Urinary bladder (tissue), 4 donors: ENCODE results near the gene OVOL1. TPM values are rescaled to one million over a fixed set of nuclear protein-coding genes. Genes with fewer than 3 reads are reported as not detected.
A peak's percentile ranks its signal among the peaks of the same experiment; 100 is the strongest.

Experiments used
- DNase-seq: peaks from one replicate; pipeline ENCODE4 v3.0.0-alpha.2; 2015; ENCODE audit errors: extremely low spot score
- H3K27ac ChIP-seq: one replicate; pipeline ENCODE4 v1.5.1; 2013; ENCODE audit warnings: low read depth, mild to moderate bottlenecking, moderate library complexity
- H3K36me3 ChIP-seq: one replicate; pipeline ENCODE4 v1.6.1; 2013; ENCODE audit warnings: mild to moderate bottlenecking, moderate library complexity; ENCODE audit not compliant: insufficient read depth
- H3K4me1 ChIP-seq: one replicate; pipeline ENCODE4 v1.6.1; 2013; ENCODE audit warnings: mild to moderate bottlenecking, moderate library complexity; ENCODE audit not compliant: insufficient read depth
- H3K4me3 ChIP-seq: one replicate; pipeline ENCODE4 v1.5.1; 2013; ENCODE audit warnings: low read depth, low read length
- WGBS: extraction: QIAGEN DNeasy Blood & Tissue Kit; methylation state at CpG from one replicate; pipeline ENCODE4 v1.1.7; 2013; 5-methylcytosine and 5-hydroxymethylcytosine counted together
- polyA plus RNA-seq: library from polyadenylated mRNA; stranded (reverse); fragments of 200-250 nt; gene quantifications from one replicate; pipeline ENCODE4 v1.2.3, GENCODE V29; 2013
- total RNA-seq: library from RNA; depleted of rRNA; stranded (reverse); fragments of >200 nt; gene quantifications from one replicate; pipeline ENCODE4 v1.2.3, GENCODE V29; 2014
- donor health status: healthy with polysubstance abuse.
- donor health status: healthy.

Gene OVOL1
- total and polyA plus RNA-seq, 2 donors = 4.7 to 5.1 TPM

GRCh38 chr11:65803797-65804492 is 17.1 kb downstream of the OVOL1 start:
- DNase-seq = no peak
- H3K4me1 ChIP-seq = no peaks in the 10 kb centered on the region
- 55% methylated on average over 21 of the region's 21 CpGs for WGBS

GRCh38 chr11:65806979-65807378 is 20.1 kb downstream of the OVOL1 start:
- no peaks in the 10 kb centered on the region for H3K36me3 ChIP-seq
- H3K4me3 ChIP-seq = no peak overlapping the region
- WGBS = 68% methylated on average over 6 of the region's 6 CpGs
- H3K4me1 ChIP-seq = no peaks in the 10 kb centered on the region
- DNase-seq = no peak
- H3K27ac ChIP-seq = no peak overlapping the region

More at GRCh38 chr11:65803797-65804492, 17.1 kb downstream of the OVOL1 start:
- Histone ChIP-seq H3K4me3 (no peak overlapping the region), H3K27ac (no peak overlapping the region), H3K36me3 (no peaks in the 10 kb centered on the region)

- Histone ChIP-seq H3K4me3 (no peak overlapping the region), H3K4me1 (no peaks in the 10 kb centered on the region), H3K36me3 (no peaks in the 10 kb centered on the region), H3K27ac (no peak overlapping the region)
- DNase-seq = no peak
- 72% methylated on average over 20 of the region's 20 CpGs for WGBS
Observed at GRCh38 chr11:65808744-65809341, 22.0 kb downstream of the OVOL1 start.

GRCh38 chr11:65809496-65809895 is 22.6 kb downstream of the OVOL1 start:
- no peak overlapping the region for H3K27ac ChIP-seq
- no peaks in the 10 kb centered on the region for H3K36me3 ChIP-seq
- no peak for DNase-seq
- 80% methylated on average over 9 of the region's 9 CpGs for WGBS
- H3K4me1 ChIP-seq = no peaks in the 10 kb centered on the region
- no peak overlapping the region for H3K4me3 ChIP-seq

GRCh38 chr11:65810046-65810868 is 23.4 kb downstream of the OVOL1 start:
- DNase-seq = no peak
- Histone ChIP-seq H3K36me3 (no peaks in the 10 kb centered on the region), H3K4me1 (no peaks in the 10 kb centered on the region), H3K27ac (no peak overlapping the region), H3K4me3 (no peak overlapping the region)
- WGBS = 85% methylated on average over 23 of the region's 23 CpGs

GRCh38 chr11:65811764-65812475 is 25.1 kb downstream of the OVOL1 start:
- Histone ChIP-seq H3K36me3 (no peaks in the 10 kb centered on the region), H3K4me3 (no peak overlapping the region), H3K27ac (no peak overlapping the region), H3K4me1 (no peaks in the 10 kb centered on the region)
- 51% methylated on average over 19 of the region's 19 CpGs for WGBS
- no peak for DNase-seq

GRCh38 chr11:65814131-65814985 is 27.5 kb downstream of the OVOL1 start:
- WGBS = 66% methylated on average over 18 of the region's 18 CpGs
- no peak for DNase-seq
- no peak overlapping the region for H3K27ac ChIP-seq

GRCh38 chr11:65814986-65815565 is 28.2 kb downstream of the OVOL1 start:
- no peak for DNase-seq
- H3K36me3 ChIP-seq = no peaks in the 10 kb centered on the region
- no peak overlapping the region for H3K4me3 ChIP-seq
- WGBS = 85% methylated on average over 16 of the region's 16 CpGs
- peaks cover 1% of the 10 kb centered on the region for H3K4me1 ChIP-seq
- H3K27ac ChIP-seq = no peak overlapping the region

More at GRCh38 chr11:65814131-65814985, 27.5 kb downstream of the OVOL1 start:
- Histone ChIP-seq H3K4me3 (no peak overlapping the region), H3K4me1 (peaks cover 1% of the 10 kb centered on the region), H3K36me3 (no peaks in the 10 kb centered on the region)

- Histone ChIP-seq H3K36me3 (no peaks in the 10 kb centered on the region), H3K27ac (no peak overlapping the region), H3K4me3 (no peak overlapping the region), H3K4me1 (peaks cover 1% of the 10 kb centered on the region)
- no peak for DNase-seq
- 95% methylated on average over 3 of the region's 3 CpGs for WGBS
Observed at GRCh38 chr11:65816696-65817095, 29.8 kb downstream of the OVOL1 start.

- no peak overlapping the region for H3K27ac ChIP-seq
- peak overlapping the region; percentile 66 for H3K4me3 ChIP-seq
- peaks cover 1% of the 10 kb centered on the region for H3K4me1 ChIP-seq
- no peak for DNase-seq
- 64% methylated on average over 5 of the region's 5 CpGs for WGBS
- no peaks in the 10 kb centered on the region for H3K36me3 ChIP-seq
Observed at GRCh38 chr11:65817312-65817834, 30.5 kb downstream of the OVOL1 start.

GRCh38 chr11:65817835-65818680 is 31.2 kb downstream of the OVOL1 start:
- 6% methylated on average over 74 of the region's 74 CpGs for WGBS
- Histone ChIP-seq H3K4me1 (peaks cover 1% of the 10 kb centered on the region), H3K27ac (peak overlapping the region; percentile 78), H3K4me3 (peak overlapping the region; percentile 66), H3K36me3 (no peaks in the 10 kb centered on the region)
- DNase-seq = peak; percentile 40
